GM13976 (cell line): ENCODE measurements around the gene STMN1.

Source experiments
- DNase-seq: peaks from one replicate; pipeline ENCODE4 v3.0.0; 2012; ENCODE audit warnings: low spot score
- in situ Hi-C: fragments of 300-500 bp; cut with MboI; formaldehyde crosslinking; loops from one replicate; pipeline ENCODE4 v1.12.0; 2022; ENCODE audit warnings: low sequenced_read_pairs, mixed read lengths, inconsistent platforms; ENCODE audit not compliant: unreplicated experiment
- TF ChIP-seq, protein P1 (sequence below): IDR thresholded peaks from 2 replicates; pipeline ENCODE4 v1.5.1; 2012; ENCODE audit warnings: borderline replicate concordance, mild to moderate bottlenecking; ENCODE audit not compliant: insufficient read depth; ENCODE audit errors: extremely low read depth, missing control alignments, control extremely low read depth

STMN1 gene

DNA sequence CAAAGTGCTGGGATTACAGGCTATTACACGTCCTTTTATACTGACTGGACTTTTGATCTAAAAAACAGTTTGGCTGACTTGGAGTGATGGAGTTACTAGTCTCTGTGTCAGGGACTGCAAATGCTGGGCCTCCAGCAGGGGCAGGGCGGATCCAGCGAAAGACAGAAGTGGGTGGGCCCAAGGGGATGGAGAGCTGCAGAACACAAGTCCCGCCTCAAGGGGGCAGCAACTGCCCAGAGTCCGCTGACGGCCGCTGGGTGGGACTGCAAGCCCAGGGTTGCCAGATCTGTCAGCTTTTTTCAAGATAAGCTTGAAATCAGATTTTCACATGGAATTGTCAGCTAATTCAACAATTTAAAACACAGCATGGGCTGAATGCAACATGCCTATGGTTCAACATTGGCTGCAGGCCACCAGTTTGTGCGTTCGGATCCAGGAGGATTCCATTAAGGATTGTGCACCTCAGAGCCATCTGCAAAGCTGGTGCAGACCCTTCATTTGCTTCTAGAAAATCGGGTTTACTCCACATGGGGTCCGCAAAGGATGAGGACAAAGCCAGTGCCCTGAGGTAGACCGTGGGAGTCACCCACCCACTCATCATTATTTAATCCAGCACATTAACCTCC, 10.7 kb downstream of the STMN1 start:
- TF ChIP-seq, protein P1, sequence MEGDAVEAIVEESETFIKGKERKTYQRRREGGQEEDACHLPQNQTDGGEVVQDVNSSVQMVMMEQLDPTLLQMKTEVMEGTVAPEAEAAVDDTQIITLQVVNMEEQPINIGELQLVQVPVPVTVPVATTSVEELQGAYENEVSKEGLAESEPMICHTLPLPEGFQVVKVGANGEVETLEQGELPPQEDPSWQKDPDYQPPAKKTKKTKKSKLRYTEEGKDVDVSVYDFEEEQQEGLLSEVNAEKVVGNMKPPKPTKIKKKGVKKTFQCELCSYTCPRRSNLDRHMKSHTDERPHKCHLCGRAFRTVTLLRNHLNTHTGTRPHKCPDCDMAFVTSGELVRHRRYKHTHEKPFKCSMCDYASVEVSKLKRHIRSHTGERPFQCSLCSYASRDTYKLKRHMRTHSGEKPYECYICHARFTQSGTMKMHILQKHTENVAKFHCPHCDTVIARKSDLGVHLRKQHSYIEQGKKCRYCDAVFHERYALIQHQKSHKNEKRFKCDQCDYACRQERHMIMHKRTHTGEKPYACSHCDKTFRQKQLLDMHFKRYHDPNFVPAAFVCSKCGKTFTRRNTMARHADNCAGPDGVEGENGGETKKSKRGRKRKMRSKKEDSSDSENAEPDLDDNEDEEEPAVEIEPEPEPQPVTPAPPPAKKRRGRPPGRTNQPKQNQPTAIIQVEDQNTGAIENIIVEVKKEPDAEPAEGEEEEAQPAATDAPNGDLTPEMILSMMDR: peak; percentile 94
- in situ Hi-C loops: loop anchor here (5.0 kb wide), 1 partner anchor 102 kb away; the partner anchor contains the start of gene PAFAH2
- DNase-seq: peak; percentile 95

GRCh38 chr1:25893116-25893515, 13.1 kb downstream of the STMN1 start:
- DNase-seq: no peak
- in situ Hi-C loops: no loop called here
- TF ChIP-seq, protein P1: no peak

GRCh38 chr1:25891606-25892005, 14.6 kb downstream of the STMN1 start:
- no peak for DNase-seq
- TF ChIP-seq, protein P1: no peak
- in situ Hi-C loops: no loop called here

- TF ChIP-seq, protein P1: no peak
- DNase-seq: no peak
- in situ Hi-C loops: no loop called here
Observed at GRCh38 chr1:25890239-25891034, 15.8 kb downstream of the STMN1 start.

DNA sequence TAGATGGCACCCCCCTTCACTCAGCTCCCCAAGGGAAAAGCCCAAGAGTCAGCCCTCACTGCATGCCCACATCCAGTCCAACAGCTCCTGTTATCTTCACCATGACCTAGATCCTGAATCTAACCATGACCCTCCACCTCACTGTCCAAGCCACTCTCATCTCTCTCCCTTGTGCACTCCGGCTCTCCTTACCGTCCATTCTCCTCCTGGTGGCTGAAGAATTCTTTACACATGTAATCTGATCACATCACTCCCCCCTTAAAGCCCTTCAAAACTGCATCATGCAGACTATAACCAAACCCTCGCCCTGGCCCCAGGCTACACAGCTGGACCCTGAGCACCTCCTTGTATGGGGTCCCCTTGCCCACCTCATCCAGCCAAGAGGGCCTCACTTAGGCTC, 16.7 kb downstream of the STMN1 start:
- DNase-seq: no peak
- in situ Hi-C loops: no loop called here

GRCh38 chr1:25888426-25888987, 17.7 kb downstream of the STMN1 start:
- TF ChIP-seq, protein P1: no peak
- no peak for DNase-seq
- in situ Hi-C loops: no loop called here

More for the DNA sequence above, 16.7 kb downstream of the STMN1 start:
- TF ChIP-seq, protein P1: no peak
